ENCODE data around the gene RNPEP.

- TF ChIP-seq CTCF (IDR thresholded peaks at IDR 0.05; ENCODE audit: low read depth, low read length, poor library complexity, severe bottlenecking) (no peak), EZH2phosphoT487 (IDR thresholded peaks at IDR 0.05; ENCODE audit: borderline replicate concordance, low read length) (no peak)
Measured at GRCh38 chr1:201988601-201989000, 6.2 kb downstream of the RNPEP start.

Data from DOHH2 (cell line).